RWPE2 (cell line): Measurements from ENCODE around the gene KBTBD4.

Source experiments
- ATAC-seq: fragments of 200-7000 bp; cut with Tn5 transposase; 3 replicates; pipeline ENCODE4 v1.9.1; 2021; ENCODE audit warnings: low read depth
- DNase-seq: peaks from one replicate; pipeline ENCODE4 v3.0.0-alpha.2; 2020; ENCODE audit warnings: low spot score
- H3K27ac ChIP-seq: fragments of 450-650 bp; 2 replicates; pipeline ENCODE4 v1.5.1; 2017; ENCODE audit warnings: mild to moderate bottlenecking; ENCODE audit not compliant: poor library complexity, severe bottlenecking
- H3K27me3 ChIP-seq: fragments of 250-450 bp; sonication (Bioruptor Pico); 2 replicates; pipeline ENCODE4 v1.5.1; 2021; ENCODE audit warnings: mild to moderate bottlenecking, moderate library complexity; ENCODE audit not compliant: insufficient read depth, poor library complexity, severe bottlenecking
- H3K36me3 ChIP-seq: fragments of 250-450 bp; sonication (Bioruptor Pico); 2 replicates; pipeline ENCODE4 v1.5.1; 2020; ENCODE audit warnings: low read depth, mild to moderate bottlenecking, moderate library complexity
- H3K4me1 ChIP-seq: fragments of 250-450 bp; sonication (Bioruptor Pico); 2 replicates; pipeline ENCODE4 v1.5.1; 2021; ENCODE audit warnings: mild to moderate bottlenecking, moderate library complexity; ENCODE audit not compliant: insufficient read depth, poor library complexity, severe bottlenecking
- H3K4me3 ChIP-seq: fragments of 250-450 bp; sonication (Bioruptor Pico); 2 replicates; pipeline ENCODE4 v1.5.1; 2021; ENCODE audit warnings: mild to moderate bottlenecking, moderate library complexity; ENCODE audit not compliant: severe bottlenecking
- H3K9me3 ChIP-seq: fragments of 250-450 bp; sonication (Bioruptor Pico); 2 replicates; pipeline ENCODE4 v1.5.1; 2021; ENCODE audit warnings: mild to moderate bottlenecking, moderate library complexity; ENCODE audit not compliant: severe bottlenecking
- CTCF ChIP-seq: fragments of 450-650 bp; IDR thresholded peaks from one replicate; pipeline ENCODE4 v1.5.1; 2017; ENCODE audit warnings: mild to moderate bottlenecking, moderate library complexity; ENCODE audit not compliant: poor library complexity, severe bottlenecking

The KBTBD4 gene

GRCh38 chr11:47592251-47592650 is 13.5 kb upstream of the KBTBD4 start:
- Histone ChIP-seq H3K36me3 (no peaks in the 10 kb centered on the region), H3K27me3 (peaks cover 37% of the 10 kb centered on the region), H3K9me3 (no peaks in the 10 kb centered on the region), H3K27ac (no peak overlapping the region), H3K4me3 (no peak overlapping the region), H3K4me1 (no peaks in the 10 kb centered on the region)
- no peak for TF ChIP-seq CTCF
- ATAC-seq (no peak), DNase-seq (no peak)

GRCh38 chr11:47591764-47592163 is 13.0 kb upstream of the KBTBD4 start:
- Histone ChIP-seq H3K4me1 (no peaks in the 10 kb centered on the region), H3K27ac (no peak overlapping the region), H3K27me3 (peaks cover 37% of the 10 kb centered on the region), H3K4me3 (no peak overlapping the region), H3K9me3 (no peaks in the 10 kb centered on the region), H3K36me3 (no peaks in the 10 kb centered on the region)
- TF ChIP-seq CTCF = no peak
- ATAC-seq = no peak
- no peak for DNase-seq

DNA sequence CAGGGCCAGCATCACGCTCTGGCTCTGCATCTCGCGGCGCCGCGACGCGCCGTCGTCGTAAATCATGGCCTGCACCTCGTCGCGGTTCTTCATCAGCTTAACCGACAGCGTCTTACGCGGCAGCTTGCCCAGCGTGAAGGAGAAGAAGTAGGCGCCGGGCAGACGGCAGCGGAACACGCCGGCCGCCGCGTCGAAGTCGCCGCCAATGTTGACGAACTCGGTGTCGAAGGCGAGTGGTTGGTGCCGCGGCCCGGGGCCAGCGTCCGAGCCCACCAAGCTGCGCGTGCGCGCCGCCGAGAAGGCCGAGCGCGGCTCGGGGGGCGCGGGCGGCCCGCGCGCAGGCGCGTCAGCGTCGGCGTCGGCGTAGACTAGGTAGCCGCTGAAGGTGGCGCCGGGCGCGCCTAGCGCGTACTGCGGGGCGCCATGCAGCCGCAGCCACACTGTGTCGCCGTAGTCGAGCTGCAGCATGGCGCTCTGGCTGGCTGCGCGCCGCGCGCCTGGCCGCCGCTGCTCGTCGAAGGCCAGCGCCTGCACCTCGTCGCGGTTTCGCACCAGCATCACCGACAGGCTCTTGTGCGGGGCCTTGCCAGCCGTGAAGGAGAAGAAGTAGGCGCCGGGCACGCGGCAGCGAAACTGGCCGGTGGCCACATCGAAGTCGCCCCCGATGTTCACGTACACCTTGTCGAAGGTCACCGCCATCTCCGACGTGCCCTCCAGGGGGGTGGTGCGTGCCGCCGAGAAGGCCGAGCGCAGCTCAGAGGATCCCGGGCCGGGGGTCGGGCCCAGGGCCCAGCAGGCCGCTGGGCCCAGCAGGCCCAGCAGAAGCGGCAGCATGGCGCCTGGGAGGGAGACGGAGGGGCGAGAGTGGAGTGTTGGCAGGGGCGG is 11.4 kb upstream of the KBTBD4 start:
- Histone ChIP-seq H3K27me3 (peaks cover 35% of the 10 kb centered on the region), H3K27ac (no peak overlapping the region), H3K9me3 (no peaks in the 10 kb centered on the region), H3K4me1 (no peaks in the 10 kb centered on the region), H3K4me3 (no peak overlapping the region), H3K36me3 (no peaks in the 10 kb centered on the region)
- DNase-seq (no peak), ATAC-seq (no peak)
- no peak for TF ChIP-seq CTCF

GRCh38 chr11:47589584-47589976 is 10.8 kb upstream of the KBTBD4 start:
- Histone ChIP-seq H3K9me3 (no peaks in the 10 kb centered on the region), H3K27me3 (peaks cover 29% of the 10 kb centered on the region), H3K4me1 (no peaks in the 10 kb centered on the region), H3K36me3 (no peaks in the 10 kb centered on the region), H3K4me3 (no peak overlapping the region), H3K27ac (no peak overlapping the region)
- ATAC-seq = peak; percentile 18; the same call in 1 of the 3 replicates
- DNase-seq = no peak
- no peak for TF ChIP-seq CTCF

DNA sequence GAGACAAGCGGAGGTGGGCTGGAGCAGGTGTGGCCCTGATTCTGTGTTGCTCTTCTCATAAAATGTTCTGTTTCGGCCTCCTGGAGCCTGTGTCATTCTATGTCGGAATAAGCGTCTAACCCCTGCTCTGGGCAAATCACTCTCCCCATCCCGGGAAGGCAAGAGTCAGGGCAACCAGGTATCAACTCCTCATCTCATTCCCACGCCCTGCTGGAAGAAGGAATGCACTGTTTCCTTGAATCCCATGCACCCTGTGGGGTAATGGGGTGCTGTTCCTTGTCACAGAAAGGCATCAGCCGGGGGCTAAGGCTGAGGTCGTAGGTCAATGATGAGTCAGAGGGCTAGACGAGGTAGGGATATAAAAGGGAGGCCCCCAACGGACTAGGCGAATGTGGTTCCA is 10.3 kb upstream of the KBTBD4 start:
- no peak for TF ChIP-seq CTCF
- DNase-seq = no peak
- Histone ChIP-seq H3K4me3 (no peak overlapping the region), H3K9me3 (no peaks in the 10 kb centered on the region), H3K4me1 (no peaks in the 10 kb centered on the region), H3K27ac (no peak overlapping the region), H3K36me3 (peaks cover 3% of the 10 kb centered on the region), H3K27me3 (peaks cover 25% of the 10 kb centered on the region)
- no peak for ATAC-seq
